SK-N-SH treated with all-trans-retinoic acid at 6 μM for 48 hours (cell line): Measurements from ENCODE around the gene CBLB.

Experiments
- ATAC-seq: fragments of 200-7000 bp; cut with Tn5 transposase; 3 replicates; pipeline ENCODE4 v1.9.1; 2020; ENCODE audit warnings: mild to moderate bottlenecking, moderate library complexity
- ARNTL ChIP-seq: fragments of 450-650 bp; formaldehyde crosslinking; IDR thresholded peaks from 2 replicates; pipeline ENCODE4 v1.5.0; 2020; ENCODE audit warnings: low read depth, mild to moderate bottlenecking, moderate library complexity, borderline replicate concordance
- BACH2 ChIP-seq: fragments of 250-450 bp; sonication (Bioruptor Pico); IDR thresholded peaks from 2 replicates; pipeline ENCODE4 v1.9.0; 2021; ENCODE audit warnings: mild to moderate bottlenecking, borderline replicate concordance
- CREB5 ChIP-seq: fragments of 250-450 bp; sonication (Bioruptor Pico); IDR thresholded peaks from 2 replicates; pipeline ENCODE4 v1.5.1; 2020; ENCODE audit warnings: low read depth, mild to moderate bottlenecking, moderate library complexity
- CSDC2 ChIP-seq: fragments of 250-450 bp; sonication (Bioruptor Pico); IDR thresholded peaks from 2 replicates; pipeline ENCODE4 v1.5.0; 2020; ENCODE audit warnings: mild to moderate bottlenecking, moderate library complexity
- ESRRG ChIP-seq: fragments of 250-450 bp; sonication (Bioruptor Pico); IDR thresholded peaks from 2 replicates; pipeline ENCODE4 v1.6.1; 2021; ENCODE audit warnings: mild to moderate bottlenecking
- GLIS3 ChIP-seq: fragments of 250-450 bp; sonication (Bioruptor Pico); IDR thresholded peaks from 2 replicates; pipeline ENCODE4 v1.5.0; 2020; ENCODE audit warnings: mild to moderate bottlenecking, moderate library complexity
- ISL1 ChIP-seq: fragments of 250-450 bp; sonication (Bioruptor Pico); IDR thresholded peaks from 2 replicates; pipeline ENCODE4 v2.1.2; 2022; ENCODE audit warnings: mild to moderate bottlenecking, moderate library complexity
- OSR1 ChIP-seq: fragments of 250-450 bp; sonication (Bioruptor Pico); IDR thresholded peaks from 2 replicates; pipeline ENCODE4 v1.8.0; 2022; ENCODE audit warnings: moderate library complexity, mild to moderate bottlenecking, inconsistent platforms
- RARB ChIP-seq: fragments of 250-450 bp; sonication (Bioruptor Pico); IDR thresholded peaks from 2 replicates; pipeline ENCODE4 v1.8.0; 2021; ENCODE audit warnings: mild to moderate bottlenecking, moderate library complexity
- SNAI2 ChIP-seq: fragments of 250-450 bp; sonication (Bioruptor Pico); IDR thresholded peaks from 2 replicates; pipeline ENCODE4 v1.5.0; 2020; ENCODE audit warnings: mild to moderate bottlenecking, moderate library complexity
- TOX ChIP-seq: fragments of 250-450 bp; sonication (Bioruptor Pico); IDR thresholded peaks from 2 replicates; pipeline ENCODE4 v1.8.0; 2021; ENCODE audit warnings: mild to moderate bottlenecking, moderate library complexity, borderline replicate concordance
- TSHZ2 ChIP-seq: fragments of 250-450 bp; sonication (Bioruptor Pico); IDR thresholded peaks from 2 replicates; pipeline ENCODE4 v1.5.0; 2020; ENCODE audit warnings: mild to moderate bottlenecking, moderate library complexity
- ZC3H10 ChIP-seq: fragments of 250-450 bp; sonication (Bioruptor Pico); IDR thresholded peaks from 2 replicates; pipeline ENCODE4 v1.5.1; 2021; ENCODE audit warnings: mild to moderate bottlenecking, moderate library complexity
- ZFP3 ChIP-seq: fragments of 250-450 bp; sonication (Bioruptor Pico); IDR thresholded peaks from 2 replicates; pipeline ENCODE4 v1.5.0; 2020; ENCODE audit warnings: mild to moderate bottlenecking, moderate library complexity
- ZFP30 ChIP-seq: fragments of 450-650 bp; formaldehyde crosslinking; IDR thresholded peaks from 2 replicates; pipeline ENCODE4 v1.5.0; 2022; ENCODE audit warnings: mild to moderate bottlenecking, moderate library complexity
- ZNF565 ChIP-seq: fragments of 450-650 bp; formaldehyde crosslinking; conservative IDR thresholded peaks from 2 replicates; pipeline ENCODE4 v1.5.0; 2020; ENCODE audit warnings: low read depth, mild to moderate bottlenecking, moderate library complexity
- ZNF70 ChIP-seq: fragments of 450-650 bp; formaldehyde crosslinking; IDR thresholded peaks from 2 replicates; pipeline ENCODE4 v1.5.0; 2020; ENCODE audit warnings: mild to moderate bottlenecking, moderate library complexity
- ZNF8 ChIP-seq: fragments of 450-650 bp; formaldehyde crosslinking; IDR thresholded peaks from 2 replicates; pipeline ENCODE4 v1.5.0; 2020; ENCODE audit warnings: mild to moderate bottlenecking, moderate library complexity
- TF ChIP-seq, protein P1 (sequence below): fragments of 250-450 bp; sonication (Bioruptor Pico); IDR thresholded peaks from 2 replicates; pipeline ENCODE4 v1.8.0; 2020; ENCODE audit warnings: mild to moderate bottlenecking, moderate library complexity, borderline replicate concordance
- TF ChIP-seq, protein P2 (sequence below): fragments of 250-450 bp; sonication (Bioruptor Pico); IDR thresholded peaks from 2 replicates; pipeline ENCODE4 v1.8.0; 2021; ENCODE audit warnings: low read depth, mild to moderate bottlenecking, moderate library complexity, borderline replicate concordance

CBLB gene

GRCh38 chr3:105823149-105823867, 45.5 kb downstream of the CBLB start:
- peak; percentile 77 for ATAC-seq
- TF ChIP-seq CSDC2 (no peak), ZFP3 (CRISPR knock-in tag) (peak; percentile 12; the same call in 1 of the 2 replicates), ARNTL (no peak), ESRRG (no peak), TOX (no peak), GLIS3 (CRISPR knock-in tag) (no peak), SNAI2 (CRISPR knock-in tag) (no peak), TSHZ2 (no peak)

DNA sequence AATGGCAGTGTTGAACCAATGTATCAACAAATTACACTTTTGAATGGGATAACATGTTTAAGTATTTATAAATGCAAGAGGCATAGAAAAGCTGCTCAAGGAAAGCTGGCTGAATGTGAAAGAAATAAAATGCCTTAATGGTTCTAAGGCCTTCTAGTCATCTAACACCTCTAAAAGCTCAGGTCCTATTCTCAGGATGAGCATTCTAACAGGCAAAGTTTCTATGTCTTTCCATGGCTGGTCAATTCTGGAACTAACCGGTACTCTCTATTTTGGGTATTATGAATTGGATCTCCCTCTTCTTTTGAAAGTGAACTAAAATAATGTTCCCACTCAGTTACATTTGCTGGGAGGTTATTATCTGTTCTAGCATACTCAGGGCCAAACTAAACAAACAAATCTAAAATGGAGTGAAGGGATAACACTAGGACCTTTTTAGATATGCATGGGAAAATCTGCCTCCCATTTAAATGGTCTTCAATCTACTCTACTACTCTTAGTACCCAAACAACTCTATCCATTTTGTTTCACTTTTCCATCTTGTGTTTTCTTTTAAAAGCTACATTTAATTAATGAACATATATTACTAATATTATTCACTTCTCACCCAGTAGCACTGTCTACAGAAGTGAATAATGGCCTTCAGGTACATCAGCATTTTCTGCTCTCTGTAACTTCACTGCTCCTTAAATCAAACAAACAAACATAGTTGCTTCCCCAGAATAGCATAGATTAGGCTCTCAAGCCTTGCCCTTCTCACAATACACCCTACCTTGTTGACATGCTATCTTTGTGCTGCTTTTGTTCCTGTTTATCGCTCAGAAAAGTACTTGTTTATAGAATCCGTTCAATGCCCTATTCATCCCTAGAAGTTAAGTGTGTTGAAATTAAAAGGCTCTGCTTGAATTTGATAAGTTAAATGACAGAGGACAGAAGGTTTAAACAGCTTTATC, 46.4 kb downstream of the CBLB start:
- ATAC-seq, result no peak
- TF ChIP-seq, protein P1, sequence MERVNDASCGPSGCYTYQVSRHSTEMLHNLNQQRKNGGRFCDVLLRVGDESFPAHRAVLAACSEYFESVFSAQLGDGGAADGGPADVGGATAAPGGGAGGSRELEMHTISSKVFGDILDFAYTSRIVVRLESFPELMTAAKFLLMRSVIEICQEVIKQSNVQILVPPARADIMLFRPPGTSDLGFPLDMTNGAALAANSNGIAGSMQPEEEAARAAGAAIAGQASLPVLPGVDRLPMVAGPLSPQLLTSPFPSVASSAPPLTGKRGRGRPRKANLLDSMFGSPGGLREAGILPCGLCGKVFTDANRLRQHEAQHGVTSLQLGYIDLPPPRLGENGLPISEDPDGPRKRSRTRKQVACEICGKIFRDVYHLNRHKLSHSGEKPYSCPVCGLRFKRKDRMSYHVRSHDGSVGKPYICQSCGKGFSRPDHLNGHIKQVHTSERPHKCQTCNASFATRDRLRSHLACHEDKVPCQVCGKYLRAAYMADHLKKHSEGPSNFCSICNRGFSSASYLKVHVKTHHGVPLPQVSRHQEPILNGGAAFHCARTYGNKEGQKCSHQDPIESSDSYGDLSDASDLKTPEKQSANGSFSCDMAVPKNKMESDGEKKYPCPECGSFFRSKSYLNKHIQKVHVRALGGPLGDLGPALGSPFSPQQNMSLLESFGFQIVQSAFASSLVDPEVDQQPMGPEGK (CRISPR knock-in tag), result no peak
- TF ChIP-seq ARNTL, result no peak
- TF ChIP-seq TOX, result no peak
- no peak for TF ChIP-seq ZNF8 (CRISPR knock-in tag)

DNA sequence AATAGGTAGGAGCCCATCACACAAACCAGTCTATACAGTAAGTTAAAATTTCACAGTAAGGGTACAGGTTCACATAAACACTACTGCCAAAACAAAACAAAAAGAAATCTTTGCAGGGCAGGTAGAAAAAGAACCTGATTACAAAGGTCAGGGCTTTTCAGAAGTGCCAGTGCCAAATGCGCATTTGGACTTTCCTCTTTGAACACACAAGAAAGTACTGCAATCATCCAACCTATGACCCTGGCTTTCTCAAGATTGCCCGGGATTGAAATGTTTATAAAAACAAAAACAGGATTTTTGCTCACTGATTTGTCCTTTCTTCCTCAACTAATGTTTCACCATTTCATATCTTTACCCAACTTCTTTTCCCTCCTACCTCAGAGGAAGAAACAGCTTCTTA, 47.4 kb downstream of the CBLB start:
- no peak for TF ChIP-seq RARB (CRISPR knock-in tag)
- TF ChIP-seq ARNTL, result no peak
- TF ChIP-seq ZC3H10, result no peak
- TF ChIP-seq ZNF70 (CRISPR knock-in tag), result no peak
- TF ChIP-seq SNAI2 (CRISPR knock-in tag), result no peak
- TF ChIP-seq ESRRG, result no peak
- no peak for TF ChIP-seq GLIS3 (CRISPR knock-in tag)
- TF ChIP-seq ISL1, result no peak
- no peak for TF ChIP-seq CSDC2
- TF ChIP-seq CREB5 (CRISPR knock-in tag), result no peak
- no peak for TF ChIP-seq ZNF565
- TF ChIP-seq, protein P1 (CRISPR knock-in tag), result no peak
- no peak for ATAC-seq

GRCh38 chr3:105816833-105817232, 52.0 kb downstream of the CBLB start:
- ATAC-seq, result no peak
- no peak for TF ChIP-seq TOX
- no peak for TF ChIP-seq BACH2 (CRISPR knock-in tag)
- no peak for TF ChIP-seq GLIS3 (CRISPR knock-in tag)
- TF ChIP-seq ZFP30 (CRISPR knock-in tag), result no peak
- no peak for TF ChIP-seq RARB (CRISPR knock-in tag)
- TF ChIP-seq CSDC2, result no peak
- TF ChIP-seq OSR1 (CRISPR knock-in tag), result no peak
- TF ChIP-seq, protein P2, sequence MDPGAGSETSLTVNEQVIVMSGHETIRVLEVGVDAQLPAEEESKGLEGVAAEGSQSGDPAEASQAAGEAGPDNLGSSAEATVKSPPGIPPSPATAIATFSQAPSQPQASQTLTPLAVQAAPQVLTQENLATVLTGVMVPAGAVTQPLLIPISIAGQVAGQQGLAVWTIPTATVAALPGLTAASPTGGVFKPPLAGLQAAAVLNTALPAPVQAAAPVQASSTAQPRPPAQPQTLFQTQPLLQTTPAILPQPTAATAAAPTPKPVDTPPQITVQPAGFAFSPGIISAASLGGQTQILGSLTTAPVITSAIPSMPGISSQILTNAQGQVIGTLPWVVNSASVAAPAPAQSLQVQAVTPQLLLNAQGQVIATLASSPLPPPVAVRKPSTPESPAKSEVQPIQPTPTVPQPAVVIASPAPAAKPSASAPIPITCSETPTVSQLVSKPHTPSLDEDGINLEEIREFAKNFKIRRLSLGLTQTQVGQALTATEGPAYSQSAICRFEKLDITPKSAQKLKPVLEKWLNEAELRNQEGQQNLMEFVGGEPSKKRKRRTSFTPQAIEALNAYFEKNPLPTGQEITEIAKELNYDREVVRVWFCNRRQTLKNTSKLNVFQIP (CRISPR knock-in tag), result no peak
- TF ChIP-seq, protein P1 (CRISPR knock-in tag), result no peak
- TF ChIP-seq ZC3H10, result no peak
- TF ChIP-seq ZNF8 (CRISPR knock-in tag), result no peak
- TF ChIP-seq ESRRG, result no peak
- no peak for TF ChIP-seq ZNF565
- TF ChIP-seq ISL1, result no peak
- TF ChIP-seq ARNTL, result no peak
- no peak for TF ChIP-seq CREB5 (CRISPR knock-in tag)
